Spinal cord (tissue), 10 donors: ENCODE results near the gene PALLD. TPM values are rescaled to one million over a fixed set of nuclear protein-coding genes. Genes with fewer than 3 reads are reported as not detected.

Source experiments
- DNase-seq, 6 donors: peaks; one replicate each; pipeline versions ENCODE4 v3.0.0 to v3.0.0-alpha.2; 2013 to 2015; ENCODE audit warnings: low spot score in 6 of 6, low read depth in 4 of 6
- H3K27ac ChIP-seq: one replicate; pipeline ENCODE4 v1.5.1; 2013; ENCODE audit warnings: low read depth, low read length, control low read depth
- H3K27me3 ChIP-seq: one replicate; pipeline ENCODE4 v1.6.1; 2013; ENCODE audit warnings: low read length; ENCODE audit not compliant: control insufficient read depth, insufficient read depth
- H3K36me3 ChIP-seq: one replicate; pipeline ENCODE4 v1.6.1; 2013; ENCODE audit warnings: low read length; ENCODE audit not compliant: control insufficient read depth, insufficient read depth
- H3K4me1 ChIP-seq: one replicate; pipeline ENCODE4 v1.6.1; 2013; ENCODE audit warnings: low read length; ENCODE audit not compliant: control insufficient read depth, insufficient read depth
- H3K4me3 ChIP-seq: one replicate; pipeline ENCODE4 v1.5.1; 2013; ENCODE audit warnings: low read depth, low read length, control low read depth
- H3K9me3 ChIP-seq: one replicate; pipeline ENCODE4 v1.6.1; 2013; ENCODE audit warnings: low read length; ENCODE audit not compliant: control insufficient read depth, insufficient read depth
- WGBS: methylation state at CpG from one replicate; pipeline ENCODE4 v1.1.5; 2013; ENCODE audit warnings: missing lambda C conversion rate; ENCODE audit not compliant: insufficient coverage; 5-methylcytosine and 5-hydroxymethylcytosine counted together
- polyA plus RNA-seq, 2 donors: library from polyadenylated mRNA; unstranded; fragments of 120-200 nt; gene quantifications; one replicate each; pipeline ENCODE4 v1.2.1, GENCODE V29; 2013; ENCODE audit not compliant: insufficient read length in 2 of 2
- total RNA-seq, 2 donors: library from RNA; depleted of rRNA in 1 of 2; stranded (reverse); fragments of 120-200 nt in 1 of 2; fragments of >200 nt in 1 of 2; gene quantifications; one replicate each; pipeline versions ENCODE4 v1.2.3 to v1.2.4, GENCODE V29; 2013 to 2014
- donor health status: healthy.

The PALLD gene
- total and polyA plus RNA-seq, 4 donors = 45.9 to 71.1 (median 62.4) TPM

DNA sequence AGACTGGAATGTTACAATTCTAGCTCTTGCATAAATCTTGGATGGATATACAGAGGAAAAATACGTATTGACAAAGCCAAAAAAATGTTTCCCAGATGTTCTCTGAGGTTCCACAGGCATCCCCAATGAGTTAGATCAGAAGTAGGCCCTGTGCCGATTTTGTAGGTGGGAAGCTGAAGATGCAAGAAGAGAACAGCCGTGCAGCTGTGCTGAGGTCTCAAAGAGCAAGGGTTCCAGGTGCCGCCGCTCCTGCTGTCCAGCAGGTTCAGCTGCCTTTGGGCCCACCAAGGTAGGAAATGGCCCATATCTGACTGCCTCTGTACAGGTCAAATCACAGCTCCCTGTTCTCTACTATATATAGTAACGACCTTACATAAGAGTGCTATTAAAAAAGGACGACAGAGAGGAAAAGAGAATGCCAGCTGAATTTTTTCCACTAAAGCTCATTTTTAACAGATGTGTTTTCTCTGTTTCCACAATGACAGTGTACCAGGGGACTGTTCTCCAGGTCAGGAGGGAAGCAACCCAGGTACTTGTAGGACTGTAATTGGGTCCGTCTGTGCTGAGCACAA lies 357.6 kb downstream of the PALLD start:
- H3K4me3 ChIP-seq = no peak overlapping the region
- H3K36me3 ChIP-seq = no peaks in the 10 kb centered on the region
- H3K27ac ChIP-seq = no peak overlapping the region
- H3K4me1 ChIP-seq = peaks cover 14% of the 10 kb centered on the region
- no peak for DNase-seq
- no peaks in the 10 kb centered on the region for H3K27me3 ChIP-seq
- no peaks in the 10 kb centered on the region for H3K9me3 ChIP-seq
- WGBS = 94% methylated on average over 4 of the region's 8 CpGs

DNA sequence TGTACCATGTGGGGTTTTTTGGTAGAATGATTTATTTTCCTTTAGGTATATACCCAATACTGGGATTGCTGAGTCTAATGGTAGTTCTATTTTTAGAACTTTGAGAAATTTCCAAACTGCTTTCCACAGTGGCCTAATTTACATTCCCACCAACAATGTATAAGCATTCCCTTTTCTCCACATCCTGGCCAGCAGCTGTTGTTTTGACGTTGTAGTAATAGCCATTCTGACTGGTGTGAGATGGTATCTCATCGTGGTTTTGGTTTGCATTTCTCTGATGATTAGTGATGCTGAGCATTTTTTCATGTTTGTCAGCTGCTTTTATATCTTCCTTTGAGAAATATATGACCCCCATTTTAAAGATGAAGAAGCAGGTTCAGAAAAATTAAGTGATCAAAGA lies 359.5 kb downstream of the PALLD start:
- no CpG with 5 or more reads among the region's 2 CpGs for WGBS
- no peak for DNase-seq
- no peaks in the 10 kb centered on the region for H3K9me3 ChIP-seq
- no peaks in the 10 kb centered on the region for H3K27me3 ChIP-seq
- no peak overlapping the region for H3K4me3 ChIP-seq
- H3K27ac ChIP-seq = no peak overlapping the region
- H3K4me1 ChIP-seq = no peaks in the 10 kb centered on the region
- no peaks in the 10 kb centered on the region for H3K36me3 ChIP-seq

DNA sequence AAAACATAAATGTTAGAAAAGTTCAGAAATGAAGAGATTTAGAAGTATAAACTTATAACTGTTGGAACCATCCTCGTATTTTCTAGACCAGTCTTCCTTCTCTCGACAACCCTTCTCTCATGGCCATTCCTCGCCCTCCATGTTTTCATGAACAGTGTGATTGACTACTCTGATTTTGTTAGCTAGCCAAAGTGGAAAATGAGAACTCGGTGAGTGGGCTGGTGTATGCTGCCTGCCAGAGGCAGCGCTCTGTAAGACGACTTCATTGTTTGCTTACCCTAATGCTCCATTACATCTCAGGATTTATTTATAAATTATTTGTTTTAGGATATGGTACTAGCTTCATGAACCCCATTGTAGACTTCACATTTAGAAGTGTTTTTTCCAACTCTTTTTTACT lies 360.2 kb downstream of the PALLD start:
- WGBS = no CpG with 5 or more reads among the region's 6 CpGs
- Histone ChIP-seq H3K4me1 (no peaks in the 10 kb centered on the region), H3K27ac (no peak overlapping the region)

DNA sequence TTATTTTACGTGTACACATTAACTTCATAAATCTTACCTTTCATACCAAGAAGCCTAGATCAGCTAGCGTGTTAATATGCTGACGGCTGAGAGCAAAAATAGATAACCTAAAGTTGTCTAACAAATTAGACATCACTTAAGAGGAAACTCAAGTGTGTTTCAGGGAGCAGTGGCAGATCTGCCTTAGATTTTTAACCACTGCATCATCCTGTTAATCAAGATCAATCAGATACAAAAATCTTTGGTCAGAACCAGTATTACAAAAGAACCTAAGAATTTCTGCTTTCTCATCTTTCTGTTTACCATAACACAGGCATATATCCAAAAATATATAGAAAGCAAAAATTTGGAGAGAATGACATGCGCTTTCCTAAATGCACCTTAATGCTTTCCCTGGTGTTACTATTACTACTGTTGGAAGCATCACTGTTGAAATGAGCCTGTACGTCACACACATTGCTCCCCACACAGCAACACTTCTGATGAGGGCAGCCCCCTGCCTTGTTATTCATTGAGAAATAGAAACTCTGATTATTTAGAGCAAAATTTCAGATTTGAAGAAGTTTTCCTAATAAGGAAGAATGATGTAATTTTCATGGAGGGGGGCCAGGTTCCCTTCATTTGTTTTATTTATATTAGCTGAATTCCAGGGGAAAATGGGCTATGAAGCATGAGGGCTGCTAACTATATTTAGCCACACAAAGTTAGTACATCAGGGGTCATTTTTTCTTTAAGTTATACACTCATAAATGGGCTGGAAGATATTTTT lies 360.9 kb downstream of the PALLD start:
- Histone ChIP-seq H3K27ac (no peak overlapping the region), H3K4me1 (no peaks in the 10 kb centered on the region), H3K36me3 (no peaks in the 10 kb centered on the region), H3K4me3 (no peak overlapping the region), H3K27me3 (no peaks in the 10 kb centered on the region), H3K9me3 (no peaks in the 10 kb centered on the region)
- DNase-seq = no peak
- 100% methylated on average over 1 of the region's 5 CpGs for WGBS

More for the DNA sequence above, 360.2 kb downstream of the PALLD start:
- no peaks in the 10 kb centered on the region for H3K36me3 ChIP-seq
- no peak overlapping the region for H3K4me3 ChIP-seq
- no peaks in the 10 kb centered on the region for H3K9me3 ChIP-seq
- H3K27me3 ChIP-seq = no peaks in the 10 kb centered on the region
- DNase-seq = no peak

DNA sequence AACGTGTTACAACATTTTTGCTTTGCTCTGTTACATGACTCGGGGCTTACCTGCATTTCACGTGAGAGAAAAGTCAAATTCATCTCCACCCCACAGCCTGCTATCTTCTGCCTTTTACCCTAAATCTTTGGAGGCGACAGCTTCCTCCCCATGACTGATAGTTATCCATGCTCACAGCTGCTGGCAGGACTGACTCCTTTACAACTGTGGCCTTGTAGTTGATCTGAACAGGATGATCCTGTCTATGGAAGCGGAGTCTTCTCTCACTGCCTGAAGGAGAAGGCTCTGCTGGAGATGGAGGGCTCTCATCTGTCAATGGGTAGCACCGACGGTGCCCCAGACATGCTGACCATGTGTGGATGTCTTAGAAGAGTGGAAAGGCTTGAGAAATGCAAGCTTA lies 362.2 kb downstream of the PALLD start:
- H3K4me1 ChIP-seq = no peaks in the 10 kb centered on the region
- H3K4me3 ChIP-seq = no peak overlapping the region
- 85% methylated on average over 4 of the region's 7 CpGs for WGBS
- H3K9me3 ChIP-seq = no peaks in the 10 kb centered on the region
- H3K27me3 ChIP-seq = no peaks in the 10 kb centered on the region
- H3K27ac ChIP-seq = no peak overlapping the region
- DNase-seq = no peak
- H3K36me3 ChIP-seq = no peaks in the 10 kb centered on the region

DNA sequence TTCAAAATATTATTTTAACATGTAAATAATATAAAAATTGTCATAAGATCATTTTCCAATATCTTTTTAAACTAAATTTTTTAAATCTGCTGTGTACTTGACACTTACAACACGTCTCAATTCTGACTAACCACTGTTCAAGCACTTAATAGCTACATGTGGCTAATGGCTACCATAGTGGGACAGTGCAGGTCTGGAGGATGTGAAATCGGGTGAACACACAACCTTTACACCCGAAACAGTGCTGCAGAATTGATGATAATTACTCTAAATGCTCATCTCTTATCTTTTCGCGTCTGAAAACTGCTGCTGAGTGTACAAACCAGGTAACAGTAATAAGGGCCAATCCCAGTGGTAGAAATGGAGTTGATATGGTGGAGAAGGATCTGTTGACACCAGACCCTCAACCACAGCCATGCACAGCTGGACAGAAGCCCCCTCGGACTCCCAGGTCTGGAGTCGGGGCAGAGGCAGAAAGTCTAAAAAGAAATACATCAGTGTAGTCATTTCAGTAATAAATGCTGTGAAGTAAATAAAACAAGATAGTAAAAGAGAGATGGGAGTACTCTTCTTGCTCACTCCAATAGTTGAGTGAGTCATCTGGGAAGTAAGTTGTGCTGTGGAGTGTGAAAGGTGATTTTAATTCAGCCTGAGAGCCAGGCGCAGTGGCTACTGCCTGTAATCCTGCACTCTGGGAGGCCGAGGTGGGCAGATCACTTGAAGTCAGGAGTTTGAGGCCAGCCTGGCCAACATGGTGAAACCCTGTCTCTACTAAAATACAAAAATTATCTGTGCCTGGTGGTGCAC lies 363.2 kb downstream of the PALLD start:
- H3K9me3 ChIP-seq = no peaks in the 10 kb centered on the region
- no peak for DNase-seq
- H3K27me3 ChIP-seq = no peaks in the 10 kb centered on the region
- no CpG with 5 or more reads among the region's 9 CpGs for WGBS
- H3K27ac ChIP-seq = no peak overlapping the region
- H3K4me1 ChIP-seq = no peaks in the 10 kb centered on the region
- H3K4me3 ChIP-seq = no peak overlapping the region
- no peaks in the 10 kb centered on the region for H3K36me3 ChIP-seq

DNA sequence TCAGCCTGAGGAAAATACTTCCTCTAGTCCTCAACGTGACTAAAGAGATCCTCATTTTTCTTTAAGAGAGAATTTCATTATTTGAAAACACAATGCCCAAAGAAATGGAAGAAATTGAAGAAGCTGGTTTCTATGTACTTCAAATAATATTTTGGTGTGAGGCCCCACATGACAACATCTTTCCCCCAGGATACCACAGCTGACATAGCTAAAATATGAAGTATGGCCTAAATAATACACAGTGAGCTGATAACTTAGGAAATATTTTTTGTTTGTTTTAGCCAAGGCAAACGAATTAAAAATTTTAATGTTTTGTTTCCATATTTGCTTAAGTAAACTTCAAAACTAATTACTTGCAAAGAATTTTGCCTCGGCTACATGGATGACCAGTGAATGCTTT lies 364.0 kb downstream of the PALLD start:
- DNase-seq = no peak
- no peak overlapping the region for H3K27ac ChIP-seq
- no peaks in the 10 kb centered on the region for H3K27me3 ChIP-seq
- no CpG with 5 or more reads among the region's 3 CpGs for WGBS
- H3K4me3 ChIP-seq = no peak overlapping the region
- no peaks in the 10 kb centered on the region for H3K9me3 ChIP-seq
- no peaks in the 10 kb centered on the region for H3K36me3 ChIP-seq
- H3K4me1 ChIP-seq = peaks cover 1% of the 10 kb centered on the region

DNA sequence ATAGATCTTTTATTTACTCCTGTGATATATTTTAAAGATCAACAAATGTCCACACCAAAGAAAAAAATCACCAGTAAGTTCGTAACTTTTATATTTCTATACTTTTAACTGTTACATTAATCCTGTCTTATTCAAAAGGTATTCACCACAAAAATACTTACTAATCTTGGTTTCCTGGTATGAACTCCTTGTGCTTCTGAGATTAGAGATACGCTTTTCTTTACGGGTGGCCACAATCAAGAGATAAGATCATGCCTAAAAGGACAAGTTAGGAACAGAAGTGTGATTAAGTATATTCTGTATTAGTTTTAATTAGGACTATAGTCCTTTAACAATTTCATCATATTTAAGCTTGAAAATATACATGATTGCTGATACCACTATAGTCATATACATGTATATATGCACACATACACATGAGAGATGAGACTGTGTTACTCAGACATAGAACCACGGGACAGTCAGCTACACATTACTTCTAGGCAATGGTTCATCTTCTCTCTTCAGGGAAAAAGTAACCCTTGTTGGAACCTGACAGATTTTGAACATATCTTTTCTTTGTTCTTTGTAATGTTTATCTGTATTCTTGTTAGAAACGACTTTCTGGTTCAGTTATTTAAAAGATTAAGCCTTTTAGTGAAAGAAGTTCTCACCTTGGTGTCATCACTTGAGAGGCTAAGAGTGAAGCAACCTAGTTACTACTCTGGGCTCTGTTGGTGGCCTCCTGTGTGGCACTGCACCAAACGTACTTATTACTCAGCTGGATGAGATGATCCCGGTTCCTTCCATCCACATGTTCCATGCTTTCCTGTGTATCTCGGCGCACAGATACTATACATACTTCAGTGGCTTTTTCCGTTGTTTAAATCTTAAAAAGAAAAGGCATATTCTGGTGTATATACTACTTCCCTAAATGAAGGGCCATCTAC lies 367.1 kb downstream of the PALLD start:
- H3K27ac ChIP-seq = peak overlapping the region; percentile 83
- DNase-seq = no peak
- H3K9me3 ChIP-seq = no peaks in the 10 kb centered on the region
- no peaks in the 10 kb centered on the region for H3K36me3 ChIP-seq
- H3K4me1 ChIP-seq = peaks cover 6% of the 10 kb centered on the region
- H3K4me3 ChIP-seq = no peak overlapping the region
- 71% methylated on average over 5 of the region's 10 CpGs for WGBS
- no peaks in the 10 kb centered on the region for H3K27me3 ChIP-seq
